ENCODE measurements around the gene NPTXR. TPM values are rescaled to one million over a fixed set of nuclear protein-coding genes. Genes with fewer than 3 reads are reported as not detected.

The NPTXR gene
- total RNA-seq, 2 experiments from 2014 or later = 4.2 to 4.6 TPM

DNA sequence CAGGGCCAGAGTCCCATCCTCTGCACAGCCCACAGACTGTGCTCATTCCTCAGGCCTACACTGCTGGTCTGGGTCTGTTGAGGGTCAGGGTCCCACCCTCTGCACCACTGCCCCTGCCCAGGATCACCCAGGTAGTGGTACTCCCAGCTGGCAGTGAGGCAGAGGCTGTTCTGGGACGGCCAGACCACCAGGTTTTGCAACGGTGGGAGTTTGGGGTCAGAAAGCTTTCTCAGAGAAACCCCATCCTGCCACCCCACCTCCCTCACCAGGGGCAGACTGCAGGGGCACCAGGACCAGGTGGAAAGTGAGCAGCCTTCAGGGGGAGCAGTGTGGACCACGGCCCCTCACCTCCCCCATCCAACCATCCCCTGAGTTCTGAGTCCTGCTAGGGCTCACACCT, 10.8 kb downstream of the NPTXR start:
- H3K36me3 ChIP-seq (ENCODE audit: insufficient read depth, low read length) = no peaks in the 10 kb centered on the region
- no peaks in the 10 kb centered on the region for H3K36me3 Mint-ChIP-seq (ENCODE audit: low read depth)
- H3K27ac ChIP-seq (ENCODE audit: low read depth in 1 of 2, low read length in 2 of 2) = no peak overlapping the region
- no peak for ATAC-seq (ENCODE audit: poor library complexity)
- DNase-seq = no peak
- H3K9me3 ChIP-seq (ENCODE audit: control insufficient read depth in 1 of 2, insufficient read depth in 1 of 2, low read length in 2 of 2) = peaks cover 0 to 5% of the 10 kb centered on the region in 2 experiments
- CTCF ChIA-PET = no interaction called here
- POLR2A ChIA-PET = no interaction called here
- no peak overlapping the region for H3K27ac Mint-ChIP-seq
- H3K4me3 ChIP-seq (ENCODE audit: low read length) = no peak overlapping the region
- no peaks in the 10 kb centered on the region for H3K4me1 ChIP-seq (ENCODE audit: insufficient read depth, low read length)
- intact Hi-C loops (cut with DNase I, micrococcal nuclease) = no loop called here
- TF ChIP-seq, protein P1, sequence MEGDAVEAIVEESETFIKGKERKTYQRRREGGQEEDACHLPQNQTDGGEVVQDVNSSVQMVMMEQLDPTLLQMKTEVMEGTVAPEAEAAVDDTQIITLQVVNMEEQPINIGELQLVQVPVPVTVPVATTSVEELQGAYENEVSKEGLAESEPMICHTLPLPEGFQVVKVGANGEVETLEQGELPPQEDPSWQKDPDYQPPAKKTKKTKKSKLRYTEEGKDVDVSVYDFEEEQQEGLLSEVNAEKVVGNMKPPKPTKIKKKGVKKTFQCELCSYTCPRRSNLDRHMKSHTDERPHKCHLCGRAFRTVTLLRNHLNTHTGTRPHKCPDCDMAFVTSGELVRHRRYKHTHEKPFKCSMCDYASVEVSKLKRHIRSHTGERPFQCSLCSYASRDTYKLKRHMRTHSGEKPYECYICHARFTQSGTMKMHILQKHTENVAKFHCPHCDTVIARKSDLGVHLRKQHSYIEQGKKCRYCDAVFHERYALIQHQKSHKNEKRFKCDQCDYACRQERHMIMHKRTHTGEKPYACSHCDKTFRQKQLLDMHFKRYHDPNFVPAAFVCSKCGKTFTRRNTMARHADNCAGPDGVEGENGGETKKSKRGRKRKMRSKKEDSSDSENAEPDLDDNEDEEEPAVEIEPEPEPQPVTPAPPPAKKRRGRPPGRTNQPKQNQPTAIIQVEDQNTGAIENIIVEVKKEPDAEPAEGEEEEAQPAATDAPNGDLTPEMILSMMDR (IDR thresholded peaks at IDR 0.05) = no peak
- no peaks in the 10 kb centered on the region for H3K27me3 Mint-ChIP-seq
- H3K27me3 ChIP-seq (ENCODE audit: control insufficient read depth in 1 of 2, insufficient read depth in 2 of 2, low read length in 2 of 2) = no peaks in the 10 kb centered on the region
- peaks cover 5% of the 10 kb centered on the region for H3K4me1 Mint-ChIP-seq (ENCODE audit: low read depth)
- no peak overlapping the region for H3K4me3 Mint-ChIP-seq
- no peaks in the 10 kb centered on the region for H3K9me3 Mint-ChIP-seq

DNA sequence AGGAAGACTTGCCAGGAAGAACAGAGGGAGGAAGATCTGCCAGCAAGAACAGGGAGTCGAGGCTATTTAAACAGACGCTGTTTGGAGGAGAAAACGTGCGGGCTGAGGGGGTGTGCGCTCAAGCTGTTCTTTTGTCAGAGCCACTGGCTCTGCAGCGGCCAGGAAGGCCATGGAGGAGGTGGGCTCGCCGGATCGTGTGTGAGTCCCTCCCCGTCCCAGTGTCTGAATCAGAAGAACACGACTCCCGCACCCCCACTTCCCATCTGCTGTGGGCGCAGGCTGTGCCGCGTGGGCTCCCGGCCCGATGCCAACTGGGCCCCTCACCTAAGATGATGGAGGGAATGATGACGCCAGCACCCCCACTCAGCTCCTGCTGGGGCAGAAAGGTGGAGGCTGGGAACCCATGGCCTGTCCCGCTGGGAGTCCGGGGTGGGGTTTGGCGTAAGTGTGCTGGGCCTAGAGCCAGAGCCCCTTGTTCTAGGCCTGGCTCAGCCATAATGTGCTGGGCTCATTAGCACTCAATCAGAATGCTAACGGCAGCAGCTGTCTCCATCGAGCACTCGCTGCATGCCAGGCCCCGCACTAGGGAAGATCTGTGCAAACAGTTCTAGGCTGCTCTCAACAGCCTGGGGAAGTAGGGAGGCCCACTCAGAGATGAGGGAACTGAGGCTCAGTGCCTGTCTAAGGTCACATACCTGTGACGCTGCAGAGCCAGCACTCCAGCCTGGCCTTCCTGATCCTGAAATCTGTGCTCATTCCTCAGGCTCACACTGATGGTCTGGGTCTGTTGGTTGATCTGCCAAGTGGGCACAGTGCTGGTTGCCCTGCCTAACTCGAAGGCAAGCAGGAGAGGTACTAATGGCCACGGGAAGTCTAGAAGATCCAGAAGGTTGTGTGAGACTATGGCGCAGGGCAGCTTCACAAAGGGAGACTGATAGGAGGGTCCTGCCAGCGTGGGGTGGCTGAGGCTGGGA, 11.5 kb downstream of the NPTXR start:
- TF ChIP-seq, protein P1 (IDR thresholded peaks at IDR 0.05) = no peak
- ATAC-seq (ENCODE audit: poor library complexity) (no peak), DNase-seq (no peak)
- no peaks in the 10 kb centered on the region for H3K4me1 ChIP-seq (ENCODE audit: insufficient read depth, low read length)
- no peak overlapping the region for H3K4me3 Mint-ChIP-seq
- CTCF ChIA-PET = no interaction called here
- no peaks in the 10 kb centered on the region for H3K27me3 ChIP-seq (ENCODE audit: control insufficient read depth in 1 of 2, insufficient read depth in 2 of 2, low read length in 2 of 2)
- POLR2A ChIA-PET = no interaction called here
- no peak overlapping the region for H3K27ac ChIP-seq (ENCODE audit: low read depth in 1 of 2, low read length in 2 of 2)
- H3K9me3 Mint-ChIP-seq = no peaks in the 10 kb centered on the region
- H3K36me3 ChIP-seq (ENCODE audit: insufficient read depth, low read length) = no peaks in the 10 kb centered on the region
- H3K9me3 ChIP-seq (ENCODE audit: control insufficient read depth in 1 of 2, insufficient read depth in 1 of 2, low read length in 2 of 2) = peaks cover 0 to 5% of the 10 kb centered on the region in 2 experiments
- H3K4me1 Mint-ChIP-seq (ENCODE audit: low read depth) = peaks cover 5% of the 10 kb centered on the region
- intact Hi-C loops (cut with DNase I, micrococcal nuclease) = no loop called here
- no peak overlapping the region for H3K27ac Mint-ChIP-seq
- H3K4me3 ChIP-seq (ENCODE audit: low read length) = no peak overlapping the region
- H3K27me3 Mint-ChIP-seq = no peaks in the 10 kb centered on the region
- no peaks in the 10 kb centered on the region for H3K36me3 Mint-ChIP-seq (ENCODE audit: low read depth)

DNA sequence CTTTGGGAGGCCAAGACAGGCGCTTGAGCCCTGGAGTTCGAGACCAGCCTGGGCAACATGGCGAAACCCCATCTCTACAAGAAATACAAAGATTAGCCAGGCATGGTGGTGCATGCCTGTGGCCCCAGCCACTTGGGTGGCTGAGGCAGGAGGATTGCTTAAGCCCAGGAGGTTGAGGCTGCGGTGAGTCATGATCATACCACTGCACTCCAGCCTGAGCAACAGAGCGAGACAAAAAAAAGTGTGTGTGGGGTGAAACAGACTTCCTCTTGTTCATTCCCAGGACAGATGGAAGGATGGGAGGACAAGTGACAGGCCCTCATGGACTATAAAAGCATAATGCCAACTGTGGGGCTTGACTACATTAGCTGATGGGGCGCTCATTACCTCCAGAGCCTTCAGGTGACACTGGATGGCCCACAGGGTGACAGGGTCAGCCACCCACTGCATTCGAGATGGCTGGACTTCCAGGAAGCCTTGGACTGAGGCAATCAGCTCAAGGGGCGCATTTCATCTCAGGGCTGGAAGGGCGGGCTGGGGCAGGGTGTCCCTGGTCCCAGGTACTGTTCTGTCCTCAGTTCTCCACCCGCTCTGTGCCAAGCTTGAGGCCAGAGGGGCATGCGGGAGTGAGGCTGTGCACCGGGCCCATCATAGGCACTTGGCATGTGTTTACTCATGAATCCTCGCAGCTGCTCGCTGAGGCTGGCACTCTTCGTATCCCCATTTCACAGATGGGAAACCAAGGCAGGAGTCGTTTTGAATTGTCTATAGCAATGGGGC, 12.5 kb downstream of the NPTXR start:
- Histone ChIP-seq H3K4me1 (ENCODE audit: insufficient read depth, low read length) (no peaks in the 10 kb centered on the region), H3K36me3 (ENCODE audit: insufficient read depth, low read length) (no peaks in the 10 kb centered on the region), H3K9me3 (ENCODE audit: control insufficient read depth in 1 of 2, insufficient read depth in 1 of 2, low read length in 2 of 2) (peaks cover 0 to 5% of the 10 kb centered on the region in 2 experiments), H3K27ac (ENCODE audit: low read depth in 1 of 2, low read length in 2 of 2) (no peak overlapping the region), H3K27me3 (ENCODE audit: control insufficient read depth in 1 of 2, insufficient read depth in 2 of 2, low read length in 2 of 2) (no peaks in the 10 kb centered on the region), H3K4me3 (ENCODE audit: low read length) (no peak overlapping the region)
- ChIA-PET CTCF (no interaction called here), POLR2A (no interaction called here)
- Mint-ChIP-seq H3K4me3 (no peak overlapping the region), H3K27ac (no peak overlapping the region), H3K9me3 (no peaks in the 10 kb centered on the region), H3K36me3 (ENCODE audit: low read depth) (no peaks in the 10 kb centered on the region), H3K4me1 (ENCODE audit: low read depth) (peaks cover 5% of the 10 kb centered on the region), H3K27me3 (no peaks in the 10 kb centered on the region)
- ATAC-seq (ENCODE audit: poor library complexity) (no peak), DNase-seq (no peak)
- TF ChIP-seq, protein P1 (IDR thresholded peaks at IDR 0.05) = no peak
- intact Hi-C loops (cut with DNase I, micrococcal nuclease) = no loop called here

All from CD4-positive, alpha-beta T cell (primary cell).